ENCODE data around the gene TNNI2.

Gene TNNI2

DNA sequence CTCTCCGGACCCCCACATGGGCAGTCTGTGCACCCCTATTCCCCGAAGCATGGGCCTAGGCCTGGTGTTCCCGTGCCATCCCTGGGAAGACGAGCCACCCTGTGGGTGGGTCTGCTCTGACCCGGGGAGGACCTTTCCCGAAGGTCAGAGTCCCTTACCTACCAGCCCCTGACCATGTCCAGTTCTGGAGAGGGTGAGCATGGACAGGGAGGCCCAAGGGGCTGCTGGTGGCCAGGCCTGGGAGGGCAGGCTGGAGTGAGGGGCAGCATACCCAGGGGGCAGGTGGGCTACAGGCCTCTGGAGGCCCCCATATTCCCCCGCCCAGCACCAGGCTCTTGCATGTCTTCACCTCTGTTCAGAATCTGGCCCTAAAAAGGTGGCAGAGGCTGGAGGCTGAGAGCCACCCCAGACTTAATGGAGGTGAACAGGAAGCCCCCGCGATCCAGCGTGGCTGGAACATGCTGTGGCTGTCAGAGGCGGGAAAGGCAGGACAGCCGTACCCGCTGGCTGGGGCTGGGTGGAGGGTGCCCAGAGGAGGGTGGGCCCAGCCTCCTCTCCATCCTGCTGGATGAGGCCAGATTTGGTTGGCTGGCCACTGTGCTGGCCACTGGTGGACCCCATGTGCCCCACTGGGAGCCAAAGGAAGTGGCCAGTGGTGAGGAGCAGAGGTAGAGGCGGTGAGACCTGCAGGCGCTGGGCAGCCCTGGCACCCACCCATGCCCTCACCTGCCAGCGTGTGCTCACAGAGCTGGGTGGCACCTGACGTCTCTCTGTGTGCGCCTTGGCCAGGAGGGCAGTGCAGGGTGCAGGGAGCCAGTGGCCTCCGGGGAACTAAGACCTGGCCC is 15.2 kb upstream of the TNNI2 start:
- Histone ChIP-seq H3K9ac (ENCODE audit: low read length) (no peak overlapping the region), H3K9me3 (ENCODE audit: control insufficient read depth, low read length) (no peaks in the 10 kb centered on the region), H3K4me1 (ENCODE audit: control insufficient read depth, insufficient read depth, low read length) (peaks cover 30% of the 10 kb centered on the region), H3K36me3 (ENCODE audit: control insufficient read depth, insufficient read depth, low read length) (no peaks in the 10 kb centered on the region), H3K4me3 (ENCODE audit: low read length) (no peak overlapping the region), H3K27me3 (ENCODE audit: control insufficient read depth, insufficient read depth, low read length) (no peaks in the 10 kb centered on the region)

DNA sequence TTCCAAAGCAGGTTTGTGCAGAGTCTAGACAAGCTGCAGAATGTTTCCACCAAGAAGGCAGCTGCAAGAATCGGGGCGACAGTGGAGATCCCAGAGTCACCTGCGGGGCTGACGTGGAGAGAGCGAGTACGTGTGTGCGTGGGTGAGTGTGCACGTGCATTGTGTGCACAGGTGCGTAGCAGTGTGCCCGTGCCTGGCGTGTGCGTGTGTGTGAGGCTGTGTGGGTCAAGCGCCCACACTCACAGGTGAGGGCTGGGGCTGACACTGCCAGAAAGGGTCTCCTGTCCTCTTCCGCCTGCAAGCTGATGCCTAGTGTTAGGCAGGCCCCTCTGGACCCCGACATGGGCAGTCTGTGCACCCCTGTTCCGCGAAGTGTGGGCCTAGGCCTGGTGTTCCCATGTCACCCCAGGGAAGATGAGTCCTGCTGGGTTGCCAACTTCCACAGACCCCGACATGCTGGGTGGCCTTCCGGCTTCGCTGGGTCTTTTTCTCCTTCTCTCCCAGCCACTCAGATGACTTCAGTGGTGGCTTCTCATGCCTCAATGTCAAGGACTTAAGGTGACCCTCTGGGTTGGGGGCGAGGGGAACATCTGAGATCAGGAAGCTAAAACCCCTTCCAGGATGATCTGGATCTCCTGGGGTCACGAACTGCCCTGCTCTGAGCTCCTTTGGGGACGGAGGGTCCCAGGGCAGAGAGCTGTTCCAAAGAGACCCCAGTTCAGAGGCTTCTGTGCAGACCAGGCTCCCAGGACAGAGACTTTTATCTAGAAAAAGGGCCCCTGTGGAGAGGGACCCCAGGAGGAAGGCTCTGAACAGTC is 14.4 kb upstream of the TNNI2 start:
- Histone ChIP-seq H3K36me3 (ENCODE audit: control insufficient read depth, insufficient read depth, low read length) (no peaks in the 10 kb centered on the region), H3K9ac (ENCODE audit: low read length) (no peak overlapping the region), H3K27me3 (ENCODE audit: control insufficient read depth, insufficient read depth, low read length) (no peaks in the 10 kb centered on the region), H3K4me3 (ENCODE audit: low read length) (no peak overlapping the region), H3K9me3 (ENCODE audit: control insufficient read depth, low read length) (no peaks in the 10 kb centered on the region), H3K4me1 (ENCODE audit: control insufficient read depth, insufficient read depth, low read length) (peaks cover 39% of the 10 kb centered on the region)

- Histone ChIP-seq H3K4me1 (ENCODE audit: control insufficient read depth, insufficient read depth, low read length) (peaks cover 46% of the 10 kb centered on the region), H3K4me3 (ENCODE audit: low read length) (no peak overlapping the region), H3K36me3 (ENCODE audit: control insufficient read depth, insufficient read depth, low read length) (no peaks in the 10 kb centered on the region), H3K27me3 (ENCODE audit: control insufficient read depth, insufficient read depth, low read length) (no peaks in the 10 kb centered on the region), H3K9me3 (ENCODE audit: control insufficient read depth, low read length) (no peaks in the 10 kb centered on the region), H3K9ac (ENCODE audit: low read length) (no peak overlapping the region)
These were observed 13.6 kb upstream of the TNNI2 start for GRCh38 chr11:1825039-1825740.

DNA sequence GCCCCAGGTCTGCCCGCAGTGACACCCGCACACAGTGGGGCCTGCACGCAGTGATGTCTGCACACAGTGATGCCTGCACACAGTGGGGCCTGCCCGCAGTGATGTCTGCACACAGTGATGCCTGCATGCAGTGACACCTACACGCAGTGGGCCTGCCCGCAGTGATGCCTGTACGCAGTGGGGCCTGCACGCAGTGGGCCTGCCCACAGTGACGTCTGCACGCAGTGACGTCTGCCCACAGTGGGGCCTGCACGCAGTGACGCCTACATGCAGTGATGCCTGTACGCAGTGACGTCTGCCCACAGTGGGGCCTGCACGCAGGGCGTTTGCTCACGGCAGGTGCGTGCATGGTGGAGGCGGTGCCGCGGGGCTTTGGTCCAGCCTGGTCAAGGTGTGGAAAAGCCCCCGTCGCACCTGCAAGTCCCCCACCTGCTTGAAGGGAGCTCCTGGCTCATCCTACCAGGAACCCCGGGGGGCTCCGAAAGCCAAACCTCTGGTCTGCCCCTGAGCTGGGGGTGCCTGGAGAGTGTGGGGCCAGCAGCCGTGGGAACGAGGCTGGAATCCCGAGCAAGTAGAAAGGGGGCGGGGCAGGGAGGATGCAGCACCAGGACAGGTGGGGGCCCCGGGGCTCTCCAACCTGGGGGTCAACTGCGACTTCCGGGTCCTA is 12.9 kb upstream of the TNNI2 start:
- H3K4me3 ChIP-seq (ENCODE audit: low read length) = no peak overlapping the region
- H3K27me3 ChIP-seq (ENCODE audit: control insufficient read depth, insufficient read depth, low read length) = peaks cover 3% of the 10 kb centered on the region
- no peaks in the 10 kb centered on the region for H3K36me3 ChIP-seq (ENCODE audit: control insufficient read depth, insufficient read depth, low read length)
- H3K4me1 ChIP-seq (ENCODE audit: control insufficient read depth, insufficient read depth, low read length) = peaks cover 53% of the 10 kb centered on the region
- no peaks in the 10 kb centered on the region for H3K9me3 ChIP-seq (ENCODE audit: control insufficient read depth, low read length)
- H3K9ac ChIP-seq (ENCODE audit: low read length) = no peak overlapping the region

DNA sequence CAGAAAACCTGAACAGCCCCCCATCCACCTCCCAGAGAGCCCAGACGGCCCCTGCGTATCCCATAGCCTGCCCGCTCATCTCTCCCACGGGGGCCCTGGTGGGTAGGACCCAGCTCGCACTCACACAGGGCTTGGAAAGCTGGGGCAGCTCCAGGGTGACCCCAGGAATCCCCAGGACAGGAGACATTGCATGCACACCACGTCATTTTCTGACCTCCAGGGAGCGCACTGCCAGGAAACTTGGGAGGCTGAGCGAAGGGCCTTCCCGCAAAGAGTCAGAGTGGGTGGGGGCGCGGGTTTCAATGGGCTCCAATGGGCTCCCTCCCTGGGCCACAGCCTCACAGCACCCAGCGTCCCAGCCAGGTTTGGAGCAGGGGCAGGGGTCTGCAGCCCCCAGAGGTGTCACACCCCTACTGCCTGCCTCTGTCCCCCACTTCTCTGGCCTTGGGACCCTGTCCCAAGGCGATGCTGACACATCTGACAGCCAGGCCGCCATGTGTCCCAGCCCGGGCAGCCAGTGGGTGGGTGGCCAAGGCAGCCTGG is 12.2 kb upstream of the TNNI2 start:
- no peaks in the 10 kb centered on the region for H3K36me3 ChIP-seq (ENCODE audit: control insufficient read depth, insufficient read depth, low read length)
- H3K4me1 ChIP-seq (ENCODE audit: control insufficient read depth, insufficient read depth, low read length) = peaks cover 61% of the 10 kb centered on the region
- H3K9me3 ChIP-seq (ENCODE audit: control insufficient read depth, low read length) = no peaks in the 10 kb centered on the region
- peak overlapping the region; percentile 37 for H3K9ac ChIP-seq (ENCODE audit: low read length)
- H3K4me3 ChIP-seq (ENCODE audit: low read length) = no peak overlapping the region
- peaks cover 3% of the 10 kb centered on the region for H3K27me3 ChIP-seq (ENCODE audit: control insufficient read depth, insufficient read depth, low read length)

GRCh38 chr11:1827095-1827813 is 11.5 kb upstream of the TNNI2 start:
- Histone ChIP-seq H3K36me3 (ENCODE audit: control insufficient read depth, insufficient read depth, low read length) (no peaks in the 10 kb centered on the region), H3K9me3 (ENCODE audit: control insufficient read depth, low read length) (no peaks in the 10 kb centered on the region), H3K27me3 (ENCODE audit: control insufficient read depth, insufficient read depth, low read length) (peaks cover 7% of the 10 kb centered on the region), H3K4me1 (ENCODE audit: control insufficient read depth, insufficient read depth, low read length) (peaks cover 67% of the 10 kb centered on the region), H3K4me3 (ENCODE audit: low read length) (no peak overlapping the region), H3K9ac (ENCODE audit: low read length) (peak overlapping the region; percentile 37)

- Histone ChIP-seq H3K9me3 (ENCODE audit: control insufficient read depth, low read length) (no peaks in the 10 kb centered on the region), H3K4me3 (ENCODE audit: low read length) (no peak overlapping the region), H3K36me3 (ENCODE audit: control insufficient read depth, insufficient read depth, low read length) (no peaks in the 10 kb centered on the region), H3K9ac (ENCODE audit: low read length) (no peak overlapping the region), H3K4me1 (ENCODE audit: control insufficient read depth, insufficient read depth, low read length) (peaks cover 74% of the 10 kb centered on the region), H3K27me3 (ENCODE audit: control insufficient read depth, insufficient read depth, low read length) (peaks cover 7% of the 10 kb centered on the region)
These were observed 10.8 kb upstream of the TNNI2 start for GRCh38 chr11:1827931-1828330.

DNA sequence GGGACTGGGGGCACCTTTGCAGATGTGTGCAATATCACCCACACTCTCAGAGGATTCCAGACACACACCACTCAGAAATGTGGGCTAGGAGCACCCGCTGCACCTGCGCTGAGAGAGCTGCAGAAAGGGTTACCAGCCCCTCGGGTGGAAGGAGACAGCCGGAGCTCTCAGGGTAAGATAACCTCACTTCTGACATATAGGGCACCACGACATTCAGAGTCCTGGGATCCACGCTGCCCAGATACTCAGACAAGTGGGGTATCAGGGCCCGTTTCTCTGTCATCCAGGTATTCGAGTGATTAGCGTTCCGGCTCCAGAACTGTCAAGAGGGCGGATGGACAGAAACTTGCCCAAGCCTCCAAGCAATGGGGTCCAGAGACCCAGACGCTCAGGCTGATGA is 10.2 kb upstream of the TNNI2 start:
- no peaks in the 10 kb centered on the region for H3K9me3 ChIP-seq (ENCODE audit: control insufficient read depth, low read length)
- no peaks in the 10 kb centered on the region for H3K36me3 ChIP-seq (ENCODE audit: control insufficient read depth, insufficient read depth, low read length)
- H3K27me3 ChIP-seq (ENCODE audit: control insufficient read depth, insufficient read depth, low read length) = peaks cover 7% of the 10 kb centered on the region
- no peak overlapping the region for H3K9ac ChIP-seq (ENCODE audit: low read length)
- H3K4me1 ChIP-seq (ENCODE audit: control insufficient read depth, insufficient read depth, low read length) = peaks cover 80% of the 10 kb centered on the region
- H3K4me3 ChIP-seq (ENCODE audit: low read length) = no peak overlapping the region

DNA sequence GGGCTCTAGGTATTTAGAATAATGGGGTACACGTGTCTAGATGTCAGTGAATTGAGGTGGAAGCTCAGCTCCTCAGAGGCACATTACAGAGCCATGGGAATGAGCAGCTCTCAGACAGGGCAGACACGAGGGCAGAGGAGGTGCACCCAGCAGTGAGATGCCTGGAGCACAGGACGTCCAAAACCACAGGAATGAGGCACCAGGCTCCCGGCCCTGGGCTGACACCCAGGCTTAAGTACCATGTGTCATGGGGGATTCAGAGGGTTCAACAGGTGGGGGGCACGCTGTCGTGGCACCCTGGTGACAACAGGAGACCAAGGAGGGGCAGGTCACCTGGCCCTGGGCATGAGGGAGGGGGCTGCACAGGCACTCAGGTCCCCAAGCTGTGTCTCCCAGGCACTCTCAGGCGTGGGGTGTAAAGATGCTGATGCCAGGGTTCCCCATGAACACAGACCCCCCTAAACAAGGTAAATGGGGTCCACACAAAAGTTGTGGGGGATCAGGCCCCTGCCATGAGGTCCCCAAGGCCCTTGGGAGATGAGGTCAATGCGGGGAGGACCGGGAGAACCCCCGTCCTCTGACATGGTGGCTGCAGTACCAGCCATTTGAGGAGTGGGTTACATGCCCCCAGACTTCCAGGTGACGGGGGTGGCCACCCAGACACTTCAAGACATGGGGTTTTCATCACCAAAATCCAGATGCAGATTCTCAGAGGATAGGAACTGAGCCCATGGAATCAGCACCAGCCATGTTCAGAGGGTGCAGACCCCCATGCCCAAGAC is 9.6 kb upstream of the TNNI2 start:
- Histone ChIP-seq H3K27me3 (ENCODE audit: control insufficient read depth, insufficient read depth, low read length) (peaks cover 7% of the 10 kb centered on the region), H3K4me1 (ENCODE audit: control insufficient read depth, insufficient read depth, low read length) (peaks cover 85% of the 10 kb centered on the region)

GRCh38 chr11:1830004-1830321 is 8.8 kb upstream of the TNNI2 start:
- peaks cover 88% of the 10 kb centered on the region for H3K4me1 ChIP-seq (ENCODE audit: control insufficient read depth, insufficient read depth, low read length)
- no peaks in the 10 kb centered on the region for H3K9me3 ChIP-seq (ENCODE audit: control insufficient read depth, low read length)
- H3K27me3 ChIP-seq (ENCODE audit: control insufficient read depth, insufficient read depth, low read length) = peaks cover 7% of the 10 kb centered on the region
- H3K4me3 ChIP-seq (ENCODE audit: low read length) = no peak overlapping the region
- no peaks in the 10 kb centered on the region for H3K36me3 ChIP-seq (ENCODE audit: control insufficient read depth, insufficient read depth, low read length)
- peak overlapping the region; percentile 47 for H3K9ac ChIP-seq (ENCODE audit: low read length)

More for the DNA sequence above, 9.6 kb upstream of the TNNI2 start:
- no peak overlapping the region for H3K4me3 ChIP-seq (ENCODE audit: low read length)
- no peaks in the 10 kb centered on the region for H3K9me3 ChIP-seq (ENCODE audit: control insufficient read depth, low read length)
- H3K36me3 ChIP-seq (ENCODE audit: control insufficient read depth, insufficient read depth, low read length) = no peaks in the 10 kb centered on the region
- no peak overlapping the region for H3K9ac ChIP-seq (ENCODE audit: low read length)
